ENCODE results near the gene G2E3. TPM values are rescaled to one million over a fixed set of nuclear protein-coding genes. Genes with fewer than 3 reads are reported as not detected.
A peak's percentile ranks its signal among the peaks of the same experiment; 100 is the strongest.
"Not testable (repeated sequence)": the region's sequence is repeated elsewhere in the genome, so short reads cannot be mapped to it uniquely, and the experiment has no call there.

The G2E3 gene
- total and polyA plus RNA-seq, 8 donors, result 16.8 to 39.4 (median 32.4) TPM

GRCh38 chr14:30603402-30603801 lies 44.4 kb downstream of the G2E3 start:
- DNase-seq (no peak), ATAC-seq (no peak)
- intact Hi-C loops (cut with DNase I), result no loop called here
- TF ChIP-seq CTCF (IDR thresholded peaks at IDR 0.05), result no peak
- no peaks in the 10 kb centered on the region for H3K4me1 ChIP-seq
- H3K36me3 ChIP-seq, result peaks cover 0 to 73% of the 10 kb centered on the region in 2 donors
- no peaks in the 10 kb centered on the region for H3K27me3 ChIP-seq
- H3K27ac ChIP-seq, result no peak overlapping the region
- no peak overlapping the region for H3K4me3 ChIP-seq
- no peaks in the 10 kb centered on the region for H3K9me3 ChIP-seq

GRCh38 chr14:30604696-30605095 lies 45.7 kb downstream of the G2E3 start:
- H3K27ac ChIP-seq; H3K4me1 ChIP-seq; intact Hi-C loops (cut with DNase I); DNase-seq; H3K4me3 ChIP-seq; H3K27me3 ChIP-seq; H3K9me3 ChIP-seq; ATAC-seq: not testable (repeated sequence)
- H3K36me3 ChIP-seq, result peaks cover 0 to 63% of the 10 kb centered on the region in 2 donors

GRCh38 chr14:30607156-30607780 lies 48.3 kb downstream of the G2E3 start:
- ATAC-seq, result no peak
- Histone ChIP-seq H3K27me3 (no peaks in the 10 kb centered on the region), H3K9me3 (no peaks in the 10 kb centered on the region), H3K36me3 (peaks cover 0 to 41% of the 10 kb centered on the region in 2 donors), H3K4me1 (peaks cover 0 to 10% of the 10 kb centered on the region in 2 donors), H3K27ac (no peak overlapping the region), H3K4me3 (no peak overlapping the region)
- no peak for TF ChIP-seq CTCF (IDR thresholded peaks at IDR 0.05)
- no peak for DNase-seq
- intact Hi-C loops (cut with DNase I), result no loop called here

GRCh38 chr14:30608533-30609006 lies 49.6 kb downstream of the G2E3 start:
- DNase-seq (no peak), ATAC-seq (no peak)
- Histone ChIP-seq H3K4me1 (peaks cover 0 to 10% of the 10 kb centered on the region in 2 donors), H3K36me3 (peaks cover 0 to 28% of the 10 kb centered on the region in 2 donors), H3K27me3 (no peaks in the 10 kb centered on the region), H3K27ac (no peak overlapping the region), H3K4me3 (no peak overlapping the region), H3K9me3 (no peaks in the 10 kb centered on the region)
- no peak for TF ChIP-seq CTCF (IDR thresholded peaks at IDR 0.05)
- intact Hi-C loops (cut with DNase I), result no loop called here

- H3K27me3 ChIP-seq, result no peaks in the 10 kb centered on the region
- peaks cover 0 to 11% of the 10 kb centered on the region in 2 donors for H3K36me3 ChIP-seq
- peak; percentile 90 for ATAC-seq
- DNase-seq, result peak in 3 of 4 donors; percentile 30 to 74 (median 71)
- no peak overlapping the region for H3K27ac ChIP-seq
- H3K9me3 ChIP-seq, result no peaks in the 10 kb centered on the region
- no peak for TF ChIP-seq CTCF (IDR thresholded peaks at IDR 0.05)
- peaks cover 0 to 10% of the 10 kb centered on the region in 2 donors for H3K4me1 ChIP-seq
- no peak overlapping the region for H3K4me3 ChIP-seq
- intact Hi-C loops (cut with DNase I), result no loop called here
These were observed 51.9 kb downstream of the G2E3 start for GRCh38 chr14:30610787-30611343.
